GM12878 (cell line): ENCODE data around the gene GALP. TPM values are rescaled to one million over a fixed set of nuclear protein-coding genes. Genes with fewer than 3 reads are reported as not detected.

Experiments
- ATAC-seq: fragments of 200-7000 bp; cut with Tn5 transposase; 3 replicates; pipeline ENCODE4 v1.9.1; 2020; ENCODE audit warnings: mild to moderate bottlenecking, moderate library complexity
- BruUV-seq: library from RNA; stranded (reverse); fragments of 400-500 nt; replicated peaks from 2 replicates; lab custom pipeline; 2021; lab: Mats Ljungman, UMichigan
- CTCF ChIA-PET: fragments of 300-600 bp; sonication (Branson Sonifier 250); formaldehyde crosslinking; extraction: SDS; loops from one replicate; lab custom pipeline; 2021; ENCODE audit warnings: inconsistent platforms; lab: Yijun Ruan, JAX
- POLR2A ChIA-PET: fragments of 350-600 bp; formaldehyde crosslinking; extraction: SDS; loops from one replicate; lab custom pipeline; 2021; ENCODE audit warnings: inconsistent platforms; lab: Charles Lee
- RAD21 ChIA-PET: fragments of 300-600 bp; sonication (Branson Sonifier 250); formaldehyde crosslinking; loops from one replicate; lab custom pipeline; 2023; ENCODE audit warnings: antibody characterized with exemption; ENCODE audit not compliant: unreplicated experiment; lab: Charles Lee
- SMC1A ChIA-PET: fragments of 300-600 bp; sonication (Branson Sonifier 250); formaldehyde crosslinking; loops from one replicate; lab custom pipeline; 2023; ENCODE audit not compliant: unreplicated experiment, uncharacterized antibody; lab: Charles Lee
- DNase-seq: peaks from one replicate; pipeline ENCODE4 v3.0.0-alpha.2; 2011; ENCODE audit warnings: low read depth, low spot score
- FAIRE-seq: peaks from 3 replicates; lab custom pipeline; 2011; peaks lifted over from hg19 to GRCh38; lab: Jason Lieb, UNC
- H2AFZ ChIP-seq: 2 replicates; pipeline ENCODE4 v1.6.0; 2011; ENCODE audit warnings: low read depth, low read length, control low read depth; ENCODE audit not compliant: control insufficient read depth
- H3K27ac ChIP-seq: 2 replicates; pipeline ENCODE4 v1.5.1; 2011; ENCODE audit warnings: control low read depth; ENCODE audit not compliant: control insufficient read depth, insufficient read depth
- H3K27me3 ChIP-seq, 2 experiments: replicated peaks in 1 of 2; 2 replicates each; pipeline versions ENCODE4 v1.6.0 to v1.6.1; 2011; ENCODE audit warnings: low read length in 1 of 2; ENCODE audit not compliant: control insufficient read depth in 2 of 2, insufficient read depth in 2 of 2
- H3K36me3 ChIP-seq, 2 experiments: 2 replicates each; pipeline ENCODE4 v1.5.1; 2011; ENCODE audit warnings: low read length in 1 of 2; ENCODE audit not compliant: control insufficient read depth in 2 of 2, insufficient read depth in 2 of 2
- H3K4me1 ChIP-seq: 2 replicates; pipeline ENCODE4 v1.6.1; 2011; ENCODE audit warnings: mild to moderate bottlenecking, low read length, moderate library complexity, mixed read lengths; ENCODE audit not compliant: control insufficient read depth, insufficient read depth
- H3K4me2 ChIP-seq: 2 replicates; pipeline ENCODE4 v1.6.0; 2011; ENCODE audit warnings: control low read depth; ENCODE audit not compliant: control insufficient read depth, insufficient read depth
- H3K4me3 ChIP-seq: fragments of 200-600 bp; sonication (generic); 2 replicates; pipeline ENCODE4 v1.5.1; 2016
- H3K79me2 ChIP-seq: 2 replicates; pipeline ENCODE4 v1.6.0; 2011; ENCODE audit warnings: low read length; ENCODE audit not compliant: control insufficient read depth, insufficient read depth
- H3K9ac ChIP-seq: 2 replicates; pipeline ENCODE4 v1.8.0; 2011; ENCODE audit warnings: low read length, control low read depth, mixed read lengths; ENCODE audit not compliant: control insufficient read depth, insufficient read depth
- H3K9me3 ChIP-seq: replicated peaks from 3 replicates; pipeline ENCODE4 v1.5.1; 2011; ENCODE audit warnings: mild to moderate bottlenecking, low read length; ENCODE audit not compliant: control insufficient read depth, insufficient read depth
- H4K20me1 ChIP-seq: 2 replicates; pipeline ENCODE4 v1.6.0; 2011; ENCODE audit not compliant: control insufficient read depth, insufficient read depth
- ASH2L ChIP-seq: fragments of 300-600, 200-600 bp; sonication (generic); IDR thresholded peaks from 2 replicates; pipeline ENCODE4 v1.6.1; 2017; ENCODE audit warnings: low read depth, mild to moderate bottlenecking, borderline replicate concordance
- CEBPB ChIP-seq, 2 experiments: fragments of 150-350 bp in 1 of 2; IDR thresholded peaks; 2 replicates each; pipeline ENCODE4 v1.6.1; 2012 to 2014; ENCODE audit warnings: low read depth in 2 of 2, low read length in 2 of 2, borderline replicate concordance in 1 of 2, inconsistent platforms in 1 of 2
- CHD2 ChIP-seq: IDR thresholded peaks from 2 replicates; pipeline ENCODE4 v1.6.1; 2011; ENCODE audit warnings: low read depth, low read length, improper control_type of control experiment, borderline replicate concordance
- CUX1 ChIP-seq: IDR thresholded peaks from 2 replicates; pipeline ENCODE4 v1.6.1; 2012; ENCODE audit warnings: improper control_type of control experiment, low read depth, low read length; ENCODE audit not compliant: insufficient replicate concordance
- IRF5 ChIP-seq: fragments of 450-650 bp; IDR thresholded peaks from 2 replicates; pipeline ENCODE4 v1.6.1; 2017; ENCODE audit warnings: borderline replicate concordance
- JUNB ChIP-seq: IDR thresholded peaks from 2 replicates; pipeline ENCODE4 v1.6.1; 2016; ENCODE audit warnings: antibody characterized with exemption, mild to moderate bottlenecking
- MLLT1 ChIP-seq: fragments of 450-650 bp; IDR thresholded peaks from 2 replicates; pipeline ENCODE4 v1.6.1; 2016; ENCODE audit warnings: mild to moderate bottlenecking
- MTA3 ChIP-seq: IDR thresholded peaks from 2 replicates; pipeline ENCODE4 v1.6.1; 2012; ENCODE audit warnings: low read length, inconsistent platforms, borderline replicate concordance
- NR2F1 ChIP-seq: fragments of 450-650 bp; conservative IDR thresholded peaks from 2 replicates; pipeline ENCODE4 v1.6.1; 2017; ENCODE audit warnings: mild to moderate bottlenecking
- PAX8 ChIP-seq: fragments of 450-650 bp; IDR thresholded peaks from 2 replicates; pipeline ENCODE4 v1.6.1; 2017; ENCODE audit warnings: mild to moderate bottlenecking, moderate library complexity
- RBBP5 ChIP-seq: fragments of 200-600 bp; sonication (generic); conservative IDR thresholded peaks from 2 replicates; pipeline ENCODE4 v1.6.1; 2016
- RCOR1 ChIP-seq: conservative IDR thresholded peaks from 2 replicates; pipeline ENCODE4 v1.6.1; 2012; ENCODE audit warnings: low read depth, low read length, improper control_type of control experiment
- SIN3A ChIP-seq: IDR thresholded peaks from 2 replicates; pipeline ENCODE4 v1.6.1; 2012; ENCODE audit warnings: low read depth, low read length, improper control_type of control experiment
- TARDBP ChIP-seq: IDR thresholded peaks from 2 replicates; pipeline ENCODE4 v1.6.1; 2016; ENCODE audit warnings: borderline replicate concordance
- ZBTB33 ChIP-seq: fragments of 450-650 bp; IDR thresholded peaks from 2 replicates; pipeline ENCODE4 v1.6.1; 2017; ENCODE audit warnings: mild to moderate bottlenecking
- ZNF207 ChIP-seq: fragments of 450-650 bp; IDR thresholded peaks from 2 replicates; pipeline ENCODE4 v1.6.1; 2014; ENCODE audit warnings: antibody characterized with exemption, mild to moderate bottlenecking, borderline replicate concordance
- WGBS: methylation state at CpG from one replicate; pipeline ENCODE4 v1.1.6; 2016; ENCODE audit warnings: low lambda C conversion rate; ENCODE audit not compliant: insufficient replicate concordance, insufficient coverage; ENCODE audit errors: missing lambda C conversion rate; 5-methylcytosine and 5-hydroxymethylcytosine counted together
- in situ Hi-C: fragments of 300-500 bp; cut with MboI; formaldehyde crosslinking; loops from 9 replicates; pipeline ENCODE4 v1.14.3; 2018; ENCODE audit warnings: mixed read lengths
- intact Hi-C: fragments of 100-400 bp; cut with micrococcal nuclease; formaldehyde crosslinking; loops from one replicate; pipeline ENCODE4 v1.14.2; 2022; ENCODE audit not compliant: unreplicated experiment
- polyA plus RNA-seq, 11 experiments: library from polyadenylated mRNA; depleted of rRNA in 4 of 11; unstranded in 6 of 11; stranded (reverse) in 5 of 11; fragments of >200 nt; fragmentation: Nextera tagmentation in 4 of 11; fragmentation: Illumina TruSeq in 1 of 11; extraction: Ambion mirVana in 4 of 11; extraction: Trizol in 1 of 11; gene quantifications; 1 replicate in 1 of 11; 2 replicates in 10 of 11; pipeline versions ENCODE4 v1.2.1 to v1.2.3, GENCODE V29; 2011 to 2016; ENCODE audit warnings: inconsistent platforms in 2 of 11, missing spikeins in 2 of 11, low read depth in 1 of 11
- total RNA-seq, 4 experiments: library from RNA; depleted of rRNA in 3 of 4; stranded (reverse); fragments of >200 nt in 3 of 4; fragmentation: Illumina TruSeq in 1 of 4; extraction: Trizol in 1 of 4; gene quantifications; 2 replicates each; pipeline versions ENCODE4 v1.2.1 to v1.2.3, GENCODE V29; 2013 to 2021

Gene GALP
- total and polyA plus RNA-seq, 10 of the 15 experiments (the other 5 are each of a cell fraction or from before 2014, with no cell fraction given), result not detected

GRCh38 chr19:56161534-56161933 lies 14.3 kb upstream of the GALP start:
- H3K27me3 ChIP-seq, result no peaks in the 10 kb centered on the region
- WGBS, result 87% methylated on average over 10 of the region's 11 CpGs
- in situ Hi-C loops (no loop called here), intact Hi-C loops (no loop called here)
- no peak overlapping the region for H3K27ac ChIP-seq
- H3K9ac ChIP-seq, result no peak overlapping the region
- SMC1A ChIA-PET, result no interaction called here
- RAD21 ChIA-PET, result no interaction called here
- H3K4me3 ChIP-seq, result no peak overlapping the region
- ATAC-seq (no peak), DNase-seq (no peak), FAIRE-seq (no peak)
- no peak overlapping the region for H2AFZ ChIP-seq
- H3K9me3 ChIP-seq, result no peaks in the 10 kb centered on the region
- no peaks in the 10 kb centered on the region for H3K4me1 ChIP-seq
- H4K20me1 ChIP-seq, result no peaks in the 10 kb centered on the region
- no TSS peak for BruUV-seq
- H3K79me2 ChIP-seq, result no peaks in the 10 kb centered on the region
- H3K4me2 ChIP-seq, result no peak overlapping the region
- POLR2A ChIA-PET, result no interaction called here
- CTCF ChIA-PET, result interaction anchor here (1.2 kb wide), 1 partner anchor 95 kb away, joined by 4 read pairs; no protein-coding TSS in a partner anchor
- peaks cover 0 to 2% of the 10 kb centered on the region in 2 experiments; a peak in 3 of 4 replicates for H3K36me3 ChIP-seq
- no peak for TF ChIP-seq PAX8
- TF ChIP-seq ASH2L, result no peak
- TF ChIP-seq CHD2, result no peak
- no peak for TF ChIP-seq TARDBP
- no peak for TF ChIP-seq JUNB
- no peak for TF ChIP-seq MTA3
- TF ChIP-seq RBBP5, result no peak
- no peak for TF ChIP-seq ZBTB33
- TF ChIP-seq CEBPB (IDR thresholded peaks at IDR 0.05; ENCODE audit: borderline replicate concordance in 1 of 2, low read depth in 2 of 2, low read length in 2 of 2), result no peak
- no peak for TF ChIP-seq CUX1
- TF ChIP-seq SIN3A, result no peak
- TF ChIP-seq IRF5, result no peak
- no peak for TF ChIP-seq NR2F1
- no peak for TF ChIP-seq RCOR1
- TF ChIP-seq ZNF207, result no peak
- TF ChIP-seq MLLT1, result no peak
